Ureter (tissue), 1 donor: ENCODE data around the gene RGS11. TPM values are rescaled to one million over a fixed set of nuclear protein-coding genes. Genes with fewer than 3 reads are reported as not detected.
"Not testable (repeated sequence)": the region's sequence is repeated elsewhere in the genome, so short reads cannot be mapped to it uniquely, and the experiment has no call there.

Experiments used
- DNase-seq: peaks from one replicate; pipeline ENCODE4 v3.0.0-alpha.2; 2020; ENCODE audit warnings: low spot score
- total RNA-seq: library from RNA; stranded (reverse); gene quantifications from one replicate; pipeline ENCODE4 v1.2.4, GENCODE V29; 2023
- donor health status: DM: yes; HTN: yes; CAD: no.

RGS11 gene
- total RNA-seq, 1 donor from 2014 or later = 4.5 TPM

DNA sequence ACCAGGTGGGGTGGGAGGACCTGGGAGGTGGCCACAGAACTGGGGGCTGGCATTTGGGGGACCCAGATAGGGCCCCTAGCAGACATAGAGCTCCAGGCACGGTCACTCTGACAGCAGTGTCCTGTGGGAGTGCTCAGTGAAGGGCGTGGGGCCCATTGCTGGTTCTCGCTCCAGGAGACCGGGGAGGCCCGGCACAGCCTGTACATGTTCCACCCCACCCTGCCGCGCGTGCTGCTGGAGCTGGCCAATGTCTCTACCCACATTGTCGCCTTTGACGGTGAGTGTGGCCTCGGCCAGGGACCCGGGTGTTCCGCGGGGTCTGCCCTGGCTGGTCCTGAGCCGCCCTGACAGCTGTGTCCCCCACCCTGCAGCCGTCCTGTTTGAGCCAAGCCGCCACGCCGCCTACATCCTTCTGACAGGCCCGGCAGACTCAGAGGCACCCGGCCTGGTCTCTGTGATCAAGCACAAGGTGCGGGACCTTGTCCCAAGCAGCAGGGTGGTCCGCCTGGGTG is 11.2 kb downstream of the RGS11 start:
- DNase-seq = no peak

DNA sequence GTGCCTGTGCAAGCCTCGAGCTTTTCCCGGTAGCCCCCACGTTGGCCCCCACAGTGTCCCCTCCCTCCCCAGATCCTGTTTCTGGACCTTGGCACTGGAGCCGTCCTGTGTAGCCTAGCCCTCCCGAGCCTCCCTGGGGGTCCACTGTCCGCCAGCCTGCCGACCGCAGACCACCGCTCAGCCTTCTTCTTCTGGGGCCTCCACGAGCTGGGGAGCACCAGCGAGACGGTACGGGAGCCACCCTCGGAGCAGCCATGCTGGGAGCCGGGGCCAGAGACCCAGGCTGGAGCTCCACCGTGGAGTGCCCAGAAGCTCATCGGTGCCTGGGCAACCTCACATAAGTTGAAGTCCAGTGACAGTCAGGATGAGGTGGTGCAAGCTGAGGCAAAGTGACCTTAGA is 11.8 kb downstream of the RGS11 start:
- no peak for DNase-seq

DNA sequence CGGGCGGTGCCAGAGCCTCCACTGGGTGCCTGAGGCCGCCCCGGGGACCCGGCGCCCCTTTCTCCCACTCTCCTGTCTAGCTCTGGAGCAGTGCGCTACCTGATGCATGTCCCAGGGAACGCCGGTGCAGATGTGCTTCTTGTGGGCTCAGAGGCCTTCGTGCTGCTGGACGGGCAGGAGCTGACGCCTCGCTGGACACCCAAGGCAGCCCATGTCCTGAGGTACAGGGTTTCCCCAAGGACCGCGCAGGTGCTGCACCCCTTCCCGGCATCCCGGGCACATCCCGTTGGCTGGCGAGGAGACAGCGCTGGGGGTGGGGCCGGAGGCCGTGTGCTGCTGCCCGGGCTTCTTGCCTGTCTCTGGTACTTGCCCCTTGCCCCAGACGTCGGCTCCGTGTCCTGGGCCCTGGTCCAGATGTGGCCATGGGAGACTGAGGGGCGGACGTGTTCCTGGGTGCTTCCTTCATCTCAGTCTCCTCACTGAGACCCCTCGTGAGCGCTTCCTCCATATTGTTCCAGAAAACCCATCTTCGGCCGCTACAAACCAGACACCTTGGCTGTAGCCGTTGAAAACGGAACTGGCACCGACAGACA is 12.5 kb downstream of the RGS11 start:
- no peak for DNase-seq

GRCh38 chr16:262121-262745 is 13.5 kb downstream of the RGS11 start:
- DNase-seq = no peak

- DNase-seq = no peak
Observed at GRCh38 chr16:261031-261691, 14.6 kb downstream of the RGS11 start.

GRCh38 chr16:260326-260725 is 15.4 kb downstream of the RGS11 start:
- DNase-seq = no peak

DNA sequence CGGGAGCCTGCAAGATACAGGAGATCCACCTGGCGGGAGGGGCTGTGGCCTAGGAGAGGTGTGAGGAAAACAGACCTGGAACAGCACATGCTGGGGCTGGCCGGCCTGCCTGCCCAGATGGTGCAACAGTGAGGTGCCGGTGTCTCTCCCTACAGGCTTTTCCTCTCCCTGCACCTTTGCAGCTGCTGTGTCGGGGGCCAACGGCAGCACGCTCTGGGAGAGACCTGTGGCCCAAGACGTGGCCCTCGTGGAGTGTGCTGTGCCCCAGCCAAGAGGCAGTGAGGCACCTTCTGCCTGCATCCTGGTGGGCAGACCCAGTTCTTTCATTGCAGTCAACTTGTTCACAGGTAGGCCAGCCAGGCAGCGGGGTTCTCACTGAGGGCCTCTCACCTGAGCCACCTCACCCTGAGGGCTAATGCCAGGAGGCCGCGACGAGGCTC is 15.9 kb downstream of the RGS11 start:
- DNase-seq = no peak

DNA sequence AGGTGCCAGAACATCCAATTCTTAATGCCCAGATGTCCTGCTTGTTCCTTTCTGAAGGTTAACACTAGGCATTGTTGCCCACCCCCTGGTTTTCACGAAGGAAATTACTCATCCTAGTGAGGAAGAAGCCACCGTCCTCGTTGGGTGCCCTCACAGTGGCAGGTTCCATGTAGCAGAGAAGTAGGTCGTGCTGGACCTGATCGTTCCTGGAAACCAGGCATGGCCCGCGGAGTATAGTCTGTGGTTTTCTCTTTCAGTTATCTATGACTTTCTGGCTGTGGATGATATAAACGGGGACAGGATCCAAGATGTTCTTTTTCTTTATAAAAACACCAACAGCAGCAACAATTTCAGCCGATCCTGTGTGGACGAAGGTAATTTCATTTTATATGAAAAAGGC is 16.5 kb downstream of the RGS11 start:
- no peak for DNase-seq

DNA sequence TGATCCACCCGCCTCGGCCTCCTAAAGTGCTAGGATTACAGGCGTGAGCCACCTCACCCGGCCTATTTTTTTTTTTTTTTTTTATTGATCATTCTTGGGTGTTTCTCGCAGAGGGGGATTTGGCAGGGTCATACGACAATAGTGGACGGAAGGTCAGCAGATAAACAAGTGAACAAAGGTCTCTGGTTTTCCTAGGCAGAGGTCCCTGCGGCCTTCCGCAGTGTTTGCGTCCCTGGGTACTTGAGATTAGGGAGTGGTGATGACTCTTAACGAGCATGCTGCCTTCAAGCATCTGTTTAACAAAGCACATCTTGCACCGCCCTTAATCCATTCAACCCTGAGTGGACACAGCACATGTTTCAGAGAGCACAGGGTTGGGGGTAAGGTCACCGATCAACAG is 17.7 kb downstream of the RGS11 start:
- DNase-seq = not testable (repeated sequence)

GRCh38 chr16:255183-255582 is 20.6 kb downstream of the RGS11 start:
- DNase-seq = no peak

- no peak for DNase-seq
Observed at GRCh38 chr16:254461-254860, 21.3 kb downstream of the RGS11 start.

GRCh38 chr16:253833-254232 is 21.9 kb downstream of the RGS11 start:
- no peak for DNase-seq

- DNase-seq = no peak
Observed at GRCh38 chr16:252366-253337, 23.1 kb downstream of the RGS11 start.

DNA sequence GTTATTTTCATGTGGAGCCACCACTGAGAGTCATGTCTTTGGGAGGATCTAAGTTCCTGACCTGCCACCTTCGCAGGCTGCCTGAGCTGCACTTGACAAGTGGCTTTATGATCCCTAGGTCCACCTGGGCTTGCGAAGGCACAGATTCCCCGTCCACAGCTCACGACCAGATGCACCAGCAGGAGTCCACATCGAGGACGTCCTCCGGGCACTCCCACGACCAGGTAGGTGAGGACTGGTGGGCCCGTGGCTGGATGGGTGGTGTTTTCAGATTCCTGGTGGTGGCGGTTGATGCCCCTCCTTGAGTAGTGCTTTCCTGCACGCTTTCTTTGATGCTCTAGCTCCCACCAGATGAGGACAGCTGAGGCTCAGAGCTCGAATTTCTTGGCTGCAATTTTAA is 26.3 kb downstream of the RGS11 start:
- DNase-seq = no peak

DNA sequence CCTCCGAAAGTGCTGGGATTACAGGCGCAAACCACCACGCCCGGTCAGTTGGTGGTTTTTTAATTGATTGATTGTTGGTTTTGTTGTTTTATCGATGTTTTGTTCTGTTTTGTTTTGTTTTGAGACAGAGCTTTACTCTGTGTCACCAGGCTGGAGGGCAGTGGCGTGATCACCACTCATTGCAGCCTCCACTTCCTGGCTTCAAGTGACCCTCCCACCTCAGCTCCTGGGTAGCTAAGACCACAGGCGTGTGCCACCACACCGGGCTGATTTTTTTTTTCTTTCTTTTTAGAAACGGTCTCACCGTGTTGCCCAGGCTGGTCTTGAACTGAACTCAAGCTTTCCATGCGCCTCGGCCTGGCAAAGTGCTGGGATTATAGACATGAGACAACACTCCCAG is 28.7 kb downstream of the RGS11 start:
- DNase-seq = no peak

- DNase-seq = no peak
Observed at GRCh38 chr16:245105-245504, 30.6 kb downstream of the RGS11 start.

DNA sequence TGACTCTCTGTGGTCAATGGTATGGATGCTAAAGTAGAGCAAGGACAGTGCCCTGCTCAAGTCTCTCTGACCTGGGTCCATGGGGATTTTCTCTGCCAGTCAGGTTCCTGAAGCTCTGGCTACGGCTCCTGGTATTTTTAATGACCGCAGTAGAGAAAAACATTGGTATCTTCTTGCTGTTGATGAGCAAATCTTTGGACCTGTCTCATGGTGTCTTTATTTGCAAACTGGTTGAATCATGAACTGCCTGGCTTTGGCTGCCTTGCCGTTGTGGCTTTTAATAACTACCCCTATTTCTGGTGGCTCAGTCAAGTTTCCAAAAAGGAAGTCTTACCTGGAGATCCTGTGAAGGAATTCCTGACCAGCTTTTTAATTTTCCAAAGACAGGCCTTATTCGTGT is 32.4 kb downstream of the RGS11 start:
- no peak for DNase-seq

DNA sequence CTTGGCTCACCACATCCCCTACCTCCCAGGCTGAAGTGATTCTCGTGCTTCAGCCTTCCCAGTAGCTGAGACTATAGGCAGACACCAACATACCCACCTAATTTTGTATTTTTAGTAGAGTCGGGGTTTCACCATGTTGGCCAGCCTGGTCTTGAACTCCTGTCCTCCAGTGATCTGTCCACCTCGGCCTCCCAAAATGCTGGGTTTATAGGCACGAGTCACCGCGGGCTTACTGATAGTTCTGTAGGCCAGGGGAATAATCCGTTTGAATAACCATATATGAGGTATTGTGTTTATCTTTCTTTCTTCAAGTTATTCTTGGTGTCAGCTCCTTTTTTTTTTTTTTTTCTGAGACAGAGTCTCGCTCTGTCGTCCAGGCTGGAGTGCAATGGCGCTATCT is 33.5 kb downstream of the RGS11 start:
- no peak for DNase-seq

- DNase-seq = no peak
Observed at GRCh38 chr16:240559-240958, 35.2 kb downstream of the RGS11 start.

DNA sequence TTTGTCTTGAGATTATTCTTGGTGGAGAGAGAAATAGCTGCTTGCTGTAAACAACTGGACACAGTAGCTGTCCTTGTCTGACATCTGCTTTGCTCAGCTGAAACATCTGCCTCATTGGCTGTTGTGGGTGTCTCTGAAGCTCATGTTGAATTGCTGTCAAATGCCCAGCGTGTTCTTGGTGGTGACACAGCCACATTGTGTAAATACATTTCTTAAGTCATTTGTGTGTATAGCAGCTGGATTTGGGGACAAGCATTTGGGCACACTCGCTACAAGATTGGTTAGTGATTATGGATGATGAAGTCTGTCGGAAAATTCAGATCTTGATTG is 35.8 kb downstream of the RGS11 start:
- DNase-seq = no peak

GRCh38 chr16:234468-235305 is 41.1 kb downstream of the RGS11 start, which contains the start of gene FAM234A:
FAM234A (plus strand) TSS chr16:234821; CDS start chr16:254414, 19,593 bp downstream.
- DNase-seq = peak; percentile 93
